Fibroblast of the aortic adventitia (primary cell): ENCODE measurements around the gene S100PBP. TPM values are rescaled to one million over a fixed set of nuclear protein-coding genes. Genes with fewer than 3 reads are reported as not detected.
A peak's percentile ranks its signal among the peaks of the same experiment; 100 is the strongest.

Experiments used
- DNase-seq: peaks from one replicate; pipeline ENCODE4 v3.0.0-alpha.2; 2010; ENCODE audit warnings: low read depth
- H3K4me3 ChIP-seq: 2 replicates; pipeline ENCODE4 v1.5.1; 2011; ENCODE audit warnings: low read depth, mild to moderate bottlenecking, control low read depth, low read length, moderate library complexity
- total RNA-seq: library from RNA; depleted of rRNA; stranded (reverse); fragments of >200 nt; gene quantifications from 2 replicates; pipeline ENCODE4 v1.2.3, GENCODE V29; 2012; ENCODE audit warnings: low replicate concordance
- TF ChIP-seq, protein P1 (sequence below): IDR thresholded peaks from 2 replicates; pipeline ENCODE4 v1.5.1; 2011; ENCODE audit warnings: mild to moderate bottlenecking, low read length, control low read depth, inconsistent platforms; ENCODE audit not compliant: insufficient read depth

S100PBP gene
- total RNA-seq, 1 donor, result 42.4 TPM

DNA sequence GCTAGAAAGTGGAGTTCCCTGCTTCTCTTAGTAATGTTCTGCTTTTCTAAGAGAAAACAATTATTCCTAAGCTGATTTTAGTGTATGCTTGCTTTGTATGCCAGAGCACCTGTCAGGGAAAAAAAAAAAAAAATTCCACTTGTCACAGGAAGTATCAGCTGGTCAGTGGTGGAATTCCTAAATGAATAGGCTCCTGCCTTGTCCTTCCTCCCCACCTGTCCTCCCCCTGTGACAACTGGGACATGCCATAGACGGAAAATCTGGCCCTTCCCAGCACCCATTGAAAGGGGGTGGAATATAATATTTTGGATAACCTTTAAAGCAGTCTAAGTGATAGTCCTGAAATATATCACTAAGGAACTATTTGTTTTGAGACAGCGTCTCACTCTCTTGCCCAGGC, 42.5 kb downstream of the S100PBP start:
- TF ChIP-seq, protein P1, sequence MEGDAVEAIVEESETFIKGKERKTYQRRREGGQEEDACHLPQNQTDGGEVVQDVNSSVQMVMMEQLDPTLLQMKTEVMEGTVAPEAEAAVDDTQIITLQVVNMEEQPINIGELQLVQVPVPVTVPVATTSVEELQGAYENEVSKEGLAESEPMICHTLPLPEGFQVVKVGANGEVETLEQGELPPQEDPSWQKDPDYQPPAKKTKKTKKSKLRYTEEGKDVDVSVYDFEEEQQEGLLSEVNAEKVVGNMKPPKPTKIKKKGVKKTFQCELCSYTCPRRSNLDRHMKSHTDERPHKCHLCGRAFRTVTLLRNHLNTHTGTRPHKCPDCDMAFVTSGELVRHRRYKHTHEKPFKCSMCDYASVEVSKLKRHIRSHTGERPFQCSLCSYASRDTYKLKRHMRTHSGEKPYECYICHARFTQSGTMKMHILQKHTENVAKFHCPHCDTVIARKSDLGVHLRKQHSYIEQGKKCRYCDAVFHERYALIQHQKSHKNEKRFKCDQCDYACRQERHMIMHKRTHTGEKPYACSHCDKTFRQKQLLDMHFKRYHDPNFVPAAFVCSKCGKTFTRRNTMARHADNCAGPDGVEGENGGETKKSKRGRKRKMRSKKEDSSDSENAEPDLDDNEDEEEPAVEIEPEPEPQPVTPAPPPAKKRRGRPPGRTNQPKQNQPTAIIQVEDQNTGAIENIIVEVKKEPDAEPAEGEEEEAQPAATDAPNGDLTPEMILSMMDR, result no peak
- DNase-seq, result no peak
- H3K4me3 ChIP-seq, result no peak overlapping the region

DNA sequence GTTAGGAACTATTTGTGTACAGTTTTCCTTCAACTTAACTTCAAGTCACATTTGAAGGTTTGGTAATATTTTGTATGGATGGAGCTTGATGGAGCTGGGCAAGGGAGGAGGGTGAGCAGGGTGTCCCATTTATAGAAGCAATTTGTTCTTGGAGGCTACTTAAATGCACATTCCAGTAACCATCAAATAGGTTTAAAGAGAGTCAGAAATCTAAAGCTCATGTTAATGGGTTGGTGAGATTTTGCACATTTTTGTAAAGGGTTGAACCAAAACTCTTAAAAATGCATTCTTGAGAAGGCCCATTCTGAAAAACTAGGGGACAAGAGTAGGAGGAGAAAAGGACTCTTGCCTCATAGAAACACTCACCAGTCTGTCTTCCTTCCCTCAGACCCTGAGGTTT, 43.1 kb downstream of the S100PBP start:
- no peak for DNase-seq
- no peak overlapping the region for H3K4me3 ChIP-seq
- TF ChIP-seq, protein P1, result no peak

DNA sequence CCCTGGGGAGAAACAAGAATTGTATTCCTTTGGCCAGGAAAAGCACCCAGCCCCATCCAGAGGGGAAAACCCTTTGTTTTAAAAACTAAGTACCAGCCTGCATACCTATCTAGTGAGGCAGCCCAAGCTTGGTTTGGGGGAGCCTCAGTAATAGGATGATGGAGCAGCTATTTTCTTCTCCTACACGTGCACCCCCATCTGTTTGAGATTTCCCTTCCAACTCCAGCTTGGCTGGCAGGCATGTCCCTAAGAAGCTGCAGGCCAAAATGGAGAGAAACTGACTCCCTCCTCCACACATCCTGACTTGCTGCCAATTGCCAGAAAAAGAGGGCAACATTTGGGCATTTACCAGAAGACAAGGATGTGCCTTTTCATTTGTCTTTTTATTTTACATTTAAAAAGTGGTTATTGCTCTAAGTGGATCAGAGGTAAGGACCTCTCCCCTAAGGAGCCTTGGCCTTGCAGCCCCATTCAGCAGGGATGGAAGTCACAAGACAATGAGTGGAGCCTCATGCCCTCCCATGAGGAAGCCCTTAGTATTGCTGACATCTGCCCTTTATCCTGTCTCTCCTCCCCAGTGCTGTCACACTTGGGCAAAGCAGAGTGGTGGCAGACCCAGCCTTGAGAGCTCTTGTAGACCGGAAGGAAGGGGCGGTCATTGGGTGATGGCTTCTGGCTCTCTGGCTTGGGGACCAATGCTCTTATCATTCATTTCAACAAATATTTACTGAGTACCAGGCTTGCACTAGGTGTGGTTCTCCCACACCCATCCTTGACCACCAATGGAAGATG, 44.6 kb downstream of the S100PBP start:
- peak; percentile 44 for DNase-seq
- TF ChIP-seq, protein P1, result no peak
- no peak overlapping the region for H3K4me3 ChIP-seq

DNA sequence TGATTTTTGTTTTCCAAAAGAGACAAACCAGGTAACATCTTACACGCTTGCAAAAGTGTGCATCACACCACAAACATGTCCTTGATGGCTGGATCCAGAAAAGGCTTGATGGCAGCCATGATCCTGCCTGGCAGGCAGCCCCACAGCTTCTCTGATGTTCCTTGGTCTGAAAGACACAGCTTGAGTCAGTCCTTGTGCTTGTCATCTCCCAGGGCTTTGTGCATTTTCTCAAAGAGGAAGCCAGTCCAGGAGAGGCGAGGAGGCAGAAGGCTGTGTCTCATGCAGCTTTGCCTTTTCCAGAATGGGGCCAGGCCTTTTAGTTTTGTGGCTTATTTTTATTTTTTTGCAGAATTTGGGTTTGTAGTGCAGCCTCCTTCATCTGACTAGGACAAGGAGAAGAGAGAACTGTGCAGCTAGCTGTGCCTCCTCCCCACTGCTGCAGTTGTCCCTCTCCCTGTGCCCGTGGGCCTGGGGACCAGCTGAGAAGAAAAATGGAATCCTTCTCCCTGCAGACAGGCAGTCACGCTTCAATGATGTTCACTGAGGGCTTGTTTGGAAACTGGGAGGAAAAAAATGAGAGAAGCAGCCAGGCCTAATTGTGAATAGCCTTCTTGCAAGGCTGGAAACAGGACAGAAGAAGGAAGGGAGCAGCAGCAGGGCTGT, 45.9 kb downstream of the S100PBP start:
- no peak overlapping the region for H3K4me3 ChIP-seq

DNA sequence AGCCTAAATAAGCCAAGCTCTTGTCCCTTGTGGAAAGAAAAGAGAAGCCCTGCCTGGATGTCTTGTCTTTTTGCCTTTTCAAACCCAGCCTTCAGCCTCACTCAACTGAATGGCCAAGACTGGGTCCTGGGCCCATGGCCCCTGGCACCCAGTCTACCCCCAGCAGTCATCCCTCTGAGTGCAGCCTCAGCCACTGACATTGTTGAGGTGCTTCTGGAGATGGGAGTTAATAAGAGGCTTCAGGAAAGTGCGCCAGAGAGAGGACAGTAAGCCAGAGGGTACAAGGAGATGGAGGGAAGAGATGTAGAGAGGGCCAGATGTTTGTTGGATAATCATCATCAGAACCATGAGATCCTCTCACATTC, 46.4 kb downstream of the S100PBP start:
- H3K4me3 ChIP-seq, result no peak overlapping the region
- no peak for DNase-seq
- TF ChIP-seq, protein P1, result no peak

More for the DNA sequence above, 45.9 kb downstream of the S100PBP start:
- DNase-seq, result no peak
- TF ChIP-seq, protein P1, result no peak

DNA sequence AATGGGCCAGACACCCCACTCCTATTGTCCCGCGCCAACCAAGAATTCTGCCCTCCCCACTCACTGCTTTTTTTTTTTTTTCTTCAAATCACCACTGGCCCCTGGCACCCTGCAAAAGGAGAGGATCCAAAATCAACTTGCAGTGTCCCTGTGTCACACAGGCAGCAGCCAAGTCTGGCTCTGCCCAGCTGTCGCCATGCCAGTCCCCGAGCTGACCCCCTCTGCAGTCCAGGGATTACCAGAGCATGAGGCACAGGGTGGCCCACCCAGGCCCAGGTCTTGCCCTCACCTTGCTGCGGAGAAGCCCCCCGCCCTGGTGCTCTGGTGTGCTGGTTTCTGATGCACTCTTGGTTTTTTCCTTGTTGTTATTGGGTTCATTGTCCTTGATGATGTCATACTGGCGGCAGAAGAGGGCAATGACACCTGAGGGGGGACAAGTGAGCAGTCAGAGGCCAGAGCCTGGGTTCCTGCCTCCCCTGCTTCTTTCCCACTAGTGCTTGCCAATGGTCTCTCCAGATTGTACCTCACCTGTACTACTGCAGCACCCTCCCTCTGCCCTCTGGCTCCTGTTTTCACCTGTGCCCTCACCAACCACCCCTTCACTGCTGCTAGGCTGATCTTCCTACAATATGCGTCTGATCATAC, 47.0 kb downstream of the S100PBP start:
- H3K4me3 ChIP-seq, result no peak overlapping the region
- TF ChIP-seq, protein P1, result no peak
- no peak for DNase-seq
